A549 (cell line): ENCODE data around the gene TTI1. TPM values are rescaled to one million over a fixed set of nuclear protein-coding genes. Genes with fewer than 3 reads are reported as not detected.

Experiments
- ATAC-seq, 2 experiments: fragments of 200-7000 bp in 1 of 2; fragments of >200 bp in 1 of 2; cut with Nextera tagmentation in 1 of 2; cut with Tn5 transposase in 1 of 2; 3 replicates each; pipeline versions ENCODE4 v1.8.0 to v1.9.1; 2018 to 2020; ENCODE audit warnings: mild to moderate bottlenecking in 1 of 2, moderate library complexity in 1 of 2
- CTCF ChIA-PET: fragments of 300-600 bp; sonication (Branson Sonifier 250); formaldehyde crosslinking; extraction: SDS; loops from one replicate; lab custom pipeline; 2021; ENCODE audit warnings: antibody characterized with exemption, inconsistent platforms; lab: Yijun Ruan, JAX
- POLR2A ChIA-PET: fragments of 350-600 bp; formaldehyde crosslinking; extraction: SDS; loops from one replicate; lab custom pipeline; 2021; ENCODE audit warnings: antibody characterized with exemption, inconsistent platforms; lab: Yijun Ruan, JAX
- DNase-seq, 2 experiments: peaks; one replicate each; pipeline versions ENCODE4 v3.0.0 to v3.0.0-alpha.2; 2011 to 2016; ENCODE audit warnings: low read depth in 1 of 2, low spot score in 1 of 2
- FAIRE-seq: peaks from 2 replicates; lab custom pipeline; 2011; peaks lifted over from hg19 to GRCh38; lab: Jason Lieb, UNC
- H3K27ac ChIP-seq, 2 experiments: fragments of >200 bp; sonication (Bioruptor Twin); formaldehyde crosslinking; 3 replicates each; pipeline ENCODE4 v1.5.1; 2016 to 2017
- H3K4me1 ChIP-seq: fragments of >200 bp; sonication (Bioruptor Twin); formaldehyde crosslinking; 3 replicates; pipeline ENCODE4 v1.6.1; 2016
- H3K4me2 ChIP-seq: fragments of >200 bp; sonication (Bioruptor Twin); formaldehyde crosslinking; 3 replicates; pipeline ENCODE4 v1.6.1; 2016
- H3K4me3 ChIP-seq: fragments of >200 bp; sonication (Bioruptor Twin); formaldehyde crosslinking; 3 replicates; pipeline ENCODE4 v1.5.1; 2016
- H3K9me3 ChIP-seq: fragments of >200 bp; sonication (Bioruptor Twin); formaldehyde crosslinking; 3 replicates; pipeline ENCODE4 v1.6.1; 2016
- BHLHE40 ChIP-seq: IDR thresholded peaks from 2 replicates; pipeline ENCODE4 v1.6.1; 2012; ENCODE audit warnings: low read depth, low read length, inconsistent platforms
- CBX2 ChIP-seq: fragments of 200-600 bp; sonication (generic); IDR thresholded peaks from 2 replicates; pipeline ENCODE4 v1.6.1; 2016; ENCODE audit warnings: low read depth, mild to moderate bottlenecking, borderline replicate concordance
- E2F6 ChIP-seq: IDR thresholded peaks from 2 replicates; pipeline ENCODE4 v1.6.1; 2012; ENCODE audit warnings: low read depth, borderline replicate concordance
- FOXS1 ChIP-seq: fragments of 250-450 bp; sonication (Bioruptor Pico); IDR thresholded peaks from 2 replicates; pipeline ENCODE4 v1.5.0; 2020; ENCODE audit warnings: mild to moderate bottlenecking, moderate library complexity
- JUNB ChIP-seq: fragments of >200 bp; sonication (Bioruptor Twin); formaldehyde crosslinking; IDR thresholded peaks from 2 replicates; pipeline ENCODE4 v1.6.1; 2016
- KDM5A ChIP-seq: fragments of 200-600 bp; sonication (generic); IDR thresholded peaks from 2 replicates; pipeline ENCODE4 v1.6.1; 2016; ENCODE audit warnings: antibody characterized with exemption, mild to moderate bottlenecking
- NPAS2 ChIP-seq: fragments of 250-450 bp; sonication (Bioruptor Pico); IDR thresholded peaks from 2 replicates; pipeline ENCODE4 v1.8.0; 2022; ENCODE audit warnings: mild to moderate bottlenecking, moderate library complexity, borderline replicate concordance
- PBX3 ChIP-seq: IDR thresholded peaks from 2 replicates; pipeline ENCODE4 v1.6.1; 2012
- RAD21 ChIP-seq, 2 experiments: fragments of >200 bp in 1 of 2; sonication (Bioruptor Twin) in 1 of 2; formaldehyde crosslinking in 1 of 2; IDR thresholded peaks in 1 of 2; conservative IDR thresholded peaks in 1 of 2; 2 replicates in 1 of 2; 3 replicates in 1 of 2; pipeline ENCODE4 v1.6.1; 2012 to 2018; ENCODE audit warnings: inconsistent platforms in 1 of 2
- RARB ChIP-seq: fragments of 250-450 bp; sonication (Bioruptor Pico); IDR thresholded peaks from 2 replicates; pipeline ENCODE4 v1.8.0; 2021; ENCODE audit warnings: mild to moderate bottlenecking, moderate library complexity
- REST ChIP-seq: fragments of 200-600 bp; sonication (generic); IDR thresholded peaks from 2 replicates; pipeline ENCODE4 v1.6.1; 2016; ENCODE audit warnings: antibody characterized with exemption, mild to moderate bottlenecking, moderate library complexity
- WGBS: methylation state at CpG from one replicate; pipeline ENCODE4 v1.1.6; 2017; ENCODE audit errors: missing lambda C conversion rate; 5-methylcytosine and 5-hydroxymethylcytosine counted together
- polyA plus RNA-seq, 4 experiments: library from polyadenylated mRNA; depleted of rRNA in 3 of 4; stranded (reverse); fragments of >200 nt; fragmentation: RNase III in 1 of 4; extraction: RNeasy Plus Mini Kit Qiagen cat#74134 plus additional on column Dnase treatment in 1 of 4; gene quantifications; 2 replicates in 3 of 4; 3 replicates in 1 of 4; pipeline ENCODE4 v1.2.3, GENCODE V29; 2011 to 2017

The TTI1 gene
- polyA plus RNA-seq, 2 of the 4 experiments (the other 2 are of a cell fraction) = 20.6 to 27.9 TPM

- POLR2A ChIA-PET = no interaction called here
- no peak for FAIRE-seq
- TF ChIP-seq REST (no peak), PBX3 (no peak)
- TF ChIP-seq, all 56 proteins: peak for 0
- Histone ChIP-seq H3K4me3 (no peak overlapping the region), H3K4me2 (no peak overlapping the region), H3K4me1 (peaks cover 23% of the 10 kb centered on the region), H3K27ac (no peak overlapping the region), H3K9me3 (no peaks in the 10 kb centered on the region)
- DNase-seq (no peak), ATAC-seq (peak in 1 of 2 experiments; percentile 26; a peak in 1 of 6 replicates)
- 94% methylated on average over 14 of the region's 14 CpGs for WGBS
- CTCF ChIA-PET = interaction anchor here (0.7 to 2.6 kb wide), 8 partner anchors 9 to 419 kb away, joined by 3 to 20 read pairs (median 4); no protein-coding TSS in a partner anchor
Observed at GRCh38 chr20:37984018-37984785, 49.1 kb downstream of the TTI1 start.

- H3K4me3 ChIP-seq = no peak overlapping the region
- TF ChIP-seq REST = no peak
- TF ChIP-seq BHLHE40 = no peak
- no peak for TF ChIP-seq RARB (CRISPR knock-in tag)
- TF ChIP-seq FOXS1 = no peak
- TF ChIP-seq CBX2 = no peak
- TF ChIP-seq KDM5A = no peak
- no peak for TF ChIP-seq E2F6
- no peak for TF ChIP-seq JUNB
- no peak for TF ChIP-seq NPAS2
- TF ChIP-seq RAD21 (conservative IDR thresholded peaks at IDR 0.05 in 1 of 2, IDR thresholded peaks at IDR 0.05 in 1 of 2) = no peak
- TF ChIP-seq, all 56 proteins: peak for 0
- CTCF ChIA-PET = interaction anchor here (0.7 to 2.6 kb wide), 8 partner anchors 9 to 418 kb away, joined by 3 to 20 read pairs (median 3); no protein-coding TSS in a partner anchor
- WGBS = 93% methylated on average over 13 of the region's 13 CpGs
- Histone ChIP-seq H3K27ac (no peak overlapping the region), H3K4me2 (no peak overlapping the region), H3K4me1 (peaks cover 23% of the 10 kb centered on the region), H3K9me3 (no peaks in the 10 kb centered on the region)
- no peak for ATAC-seq
- no peak for DNase-seq
- POLR2A ChIA-PET = no interaction called here
- no peak for FAIRE-seq
Observed at GRCh38 chr20:37983286-37983685, 50.0 kb downstream of the TTI1 start.
